Measurements from ENCODE around the gene ZNF592. TPM values are rescaled to one million over a fixed set of nuclear protein-coding genes. Genes with fewer than 3 reads are reported as not detected.

The ZNF592 gene
- polyA plus RNA-seq, 1 donor (not counting 4 experiments of a cell fraction or from before 2014, with no cell fraction given), result 4.1 TPM

DNA sequence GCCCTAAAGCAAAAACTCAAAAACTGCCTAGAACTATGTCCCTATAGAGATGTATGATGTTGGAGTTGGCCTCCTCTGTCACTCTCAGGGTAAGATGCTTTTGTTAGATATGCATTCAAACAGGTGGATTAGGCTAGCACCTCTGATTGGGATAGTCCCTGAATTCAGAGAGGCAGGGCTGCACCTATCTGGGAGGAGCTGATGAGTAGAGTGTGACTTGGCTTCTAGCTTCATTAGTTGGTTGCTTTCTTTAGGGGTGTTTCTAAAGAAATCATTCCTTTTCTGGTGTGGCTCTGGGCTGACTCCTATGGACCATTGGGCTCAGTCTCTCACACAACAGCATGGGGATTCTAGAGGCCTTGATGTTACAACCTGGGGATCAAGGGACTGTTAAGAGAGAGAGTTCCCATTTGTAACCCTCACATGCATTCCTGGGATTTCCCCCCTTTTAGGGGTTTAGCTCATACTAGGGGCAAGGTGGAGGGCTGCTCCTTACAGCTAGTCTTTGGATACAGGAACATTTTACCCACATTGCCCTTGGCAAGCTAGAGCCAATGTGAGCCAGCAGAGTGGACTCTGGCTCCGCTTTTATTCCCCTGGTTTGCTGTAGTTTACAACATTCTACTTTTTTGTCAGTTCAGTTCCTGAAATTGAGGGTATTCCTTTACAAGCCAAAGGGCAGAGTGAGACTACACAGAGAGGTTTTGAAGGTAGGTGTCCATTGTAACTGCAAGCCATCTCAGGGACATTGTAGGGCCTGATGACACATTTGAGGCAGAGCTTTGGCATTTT is 7.5 kb downstream of the ZNF592 start:
- H3K27me3 ChIP-seq (ENCODE audit: control insufficient read depth, extremely low read depth, insufficient read depth, low read length), result no peaks in the 10 kb centered on the region
- H3K9ac ChIP-seq (ENCODE audit: control insufficient read depth, extremely low read depth, insufficient read depth, low read length), result no peak overlapping the region
- H4K20me1 ChIP-seq (ENCODE audit: control insufficient read depth, extremely low read depth, insufficient read depth, low read length), result peaks cover 14% of the 10 kb centered on the region
- no peaks in the 10 kb centered on the region for H3K9me3 ChIP-seq (ENCODE audit: control insufficient read depth, low read depth, low read length)
- peaks cover 3% of the 10 kb centered on the region for H3K9me1 ChIP-seq (ENCODE audit: control insufficient read depth, extremely low read depth, insufficient read depth, low read length)
- no peak overlapping the region for H3K4me3 ChIP-seq (ENCODE audit: control insufficient read depth in 2 of 3, extremely low read depth in 1 of 3, insufficient read depth in 2 of 3, low read depth in 1 of 3, low read length in 3 of 3)
- no peaks in the 10 kb centered on the region for H3K4me1 ChIP-seq (ENCODE audit: control insufficient read depth, extremely low read depth, insufficient read depth, low read length)
- peaks cover 95% of the 10 kb centered on the region for H3K79me2 ChIP-seq (ENCODE audit: control insufficient read depth, insufficient read depth, low read length)
- dilution Hi-C loops (cut with MboI; ENCODE audit: extremely low pct_ligation_motif_present, low sequenced_read_pairs), result no loop called here
- no peak overlapping the region for H2AFZ ChIP-seq (ENCODE audit: control insufficient read depth, low read length)
- no peak overlapping the region for H3K27ac ChIP-seq (ENCODE audit: control insufficient read depth, insufficient read depth, low read length)
- no peak for TF ChIP-seq EZH2 (IDR thresholded peaks at IDR 0.05; ENCODE audit: low read length)
- TF ChIP-seq, protein P1, sequence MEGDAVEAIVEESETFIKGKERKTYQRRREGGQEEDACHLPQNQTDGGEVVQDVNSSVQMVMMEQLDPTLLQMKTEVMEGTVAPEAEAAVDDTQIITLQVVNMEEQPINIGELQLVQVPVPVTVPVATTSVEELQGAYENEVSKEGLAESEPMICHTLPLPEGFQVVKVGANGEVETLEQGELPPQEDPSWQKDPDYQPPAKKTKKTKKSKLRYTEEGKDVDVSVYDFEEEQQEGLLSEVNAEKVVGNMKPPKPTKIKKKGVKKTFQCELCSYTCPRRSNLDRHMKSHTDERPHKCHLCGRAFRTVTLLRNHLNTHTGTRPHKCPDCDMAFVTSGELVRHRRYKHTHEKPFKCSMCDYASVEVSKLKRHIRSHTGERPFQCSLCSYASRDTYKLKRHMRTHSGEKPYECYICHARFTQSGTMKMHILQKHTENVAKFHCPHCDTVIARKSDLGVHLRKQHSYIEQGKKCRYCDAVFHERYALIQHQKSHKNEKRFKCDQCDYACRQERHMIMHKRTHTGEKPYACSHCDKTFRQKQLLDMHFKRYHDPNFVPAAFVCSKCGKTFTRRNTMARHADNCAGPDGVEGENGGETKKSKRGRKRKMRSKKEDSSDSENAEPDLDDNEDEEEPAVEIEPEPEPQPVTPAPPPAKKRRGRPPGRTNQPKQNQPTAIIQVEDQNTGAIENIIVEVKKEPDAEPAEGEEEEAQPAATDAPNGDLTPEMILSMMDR (optimal IDR thresholded peaks at IDR 0.05 in 1 of 3, IDR thresholded peaks at IDR 0.05 in 1 of 3, conservative IDR thresholded peaks at IDR 0.05 in 1 of 3; ENCODE audit: extremely low read depth in 1 of 3, insufficient read depth in 2 of 3, low read length in 3 of 3), result no peak
- FAIRE-seq, result no peak
- no peaks in the 10 kb centered on the region for H3K36me3 ChIP-seq (ENCODE audit: control insufficient read depth in 2 of 2, extremely low read depth in 1 of 2, insufficient read depth in 2 of 2, low read length in 2 of 2)
- H3K4me2 ChIP-seq (ENCODE audit: control insufficient read depth, extremely low read depth, insufficient read depth, low read depth, low read length), result no peak overlapping the region
- no peak for DNase-seq (ENCODE audit: low read depth, low spot score)

DNA sequence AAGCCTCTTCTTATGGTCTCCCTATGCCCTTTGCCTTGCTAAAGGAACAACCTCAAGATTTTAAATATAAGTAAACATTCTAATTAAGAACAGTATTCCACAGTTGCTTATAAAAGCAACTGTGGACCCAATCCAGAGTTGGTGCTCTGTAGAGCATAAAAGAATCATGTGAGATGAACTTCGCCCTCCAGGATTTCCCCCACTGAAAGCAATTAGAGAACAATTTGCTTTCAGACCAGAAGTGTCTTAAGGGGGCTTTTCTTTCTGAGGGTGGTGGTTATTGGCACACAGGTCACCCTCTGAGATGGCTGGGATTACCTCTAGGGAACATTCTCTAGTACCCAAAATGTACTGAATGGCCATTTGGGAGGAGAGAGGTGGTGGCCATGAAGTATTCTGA is 10.6 kb downstream of the ZNF592 start:
- no peaks in the 10 kb centered on the region for H3K9me3 ChIP-seq (ENCODE audit: control insufficient read depth, low read depth, low read length)
- H4K20me1 ChIP-seq (ENCODE audit: control insufficient read depth, extremely low read depth, insufficient read depth, low read length), result peaks cover 28% of the 10 kb centered on the region

More for the DNA sequence above, 10.6 kb downstream of the ZNF592 start:
- Histone ChIP-seq H2AFZ (ENCODE audit: control insufficient read depth, low read length) (no peak overlapping the region), H3K9ac (ENCODE audit: control insufficient read depth, extremely low read depth, insufficient read depth, low read length) (no peak overlapping the region), H3K36me3 (ENCODE audit: control insufficient read depth in 2 of 2, extremely low read depth in 1 of 2, insufficient read depth in 2 of 2, low read length in 2 of 2) (no peaks in the 10 kb centered on the region), H3K27me3 (ENCODE audit: control insufficient read depth, extremely low read depth, insufficient read depth, low read length) (no peaks in the 10 kb centered on the region), H3K27ac (ENCODE audit: control insufficient read depth, insufficient read depth, low read length) (no peak overlapping the region), H3K79me2 (ENCODE audit: control insufficient read depth, insufficient read depth, low read length) (peaks cover 94% of the 10 kb centered on the region), H3K4me2 (ENCODE audit: control insufficient read depth, extremely low read depth, insufficient read depth, low read depth, low read length) (no peak overlapping the region), H3K4me1 (ENCODE audit: control insufficient read depth, extremely low read depth, insufficient read depth, low read length) (no peaks in the 10 kb centered on the region), H3K4me3 (ENCODE audit: control insufficient read depth in 2 of 3, extremely low read depth in 1 of 3, insufficient read depth in 2 of 3, low read depth in 1 of 3, low read length in 3 of 3) (no peak overlapping the region), H3K9me1 (ENCODE audit: control insufficient read depth, extremely low read depth, insufficient read depth, low read length) (no peaks in the 10 kb centered on the region)
- no peak for FAIRE-seq
- no peak for DNase-seq (ENCODE audit: low read depth, low spot score)
- dilution Hi-C loops (cut with MboI; ENCODE audit: extremely low pct_ligation_motif_present, low sequenced_read_pairs), result no loop called here
- TF ChIP-seq EZH2 (IDR thresholded peaks at IDR 0.05; ENCODE audit: low read length), result no peak
- TF ChIP-seq, protein P1 (optimal IDR thresholded peaks at IDR 0.05 in 1 of 3, IDR thresholded peaks at IDR 0.05 in 1 of 3, conservative IDR thresholded peaks at IDR 0.05 in 1 of 3; ENCODE audit: extremely low read depth in 1 of 3, insufficient read depth in 2 of 3, low read length in 3 of 3), result no peak

All from keratinocyte (primary cell).